Left forelimb (tissue), 1 donor: ENCODE measurements around the gene SHQ1.

Experiments
- DNase-seq: peaks from one replicate; pipeline ENCODE4 v3.0.0-alpha.2; 2018; ENCODE audit warnings: low spot score

The SHQ1 gene

DNA sequence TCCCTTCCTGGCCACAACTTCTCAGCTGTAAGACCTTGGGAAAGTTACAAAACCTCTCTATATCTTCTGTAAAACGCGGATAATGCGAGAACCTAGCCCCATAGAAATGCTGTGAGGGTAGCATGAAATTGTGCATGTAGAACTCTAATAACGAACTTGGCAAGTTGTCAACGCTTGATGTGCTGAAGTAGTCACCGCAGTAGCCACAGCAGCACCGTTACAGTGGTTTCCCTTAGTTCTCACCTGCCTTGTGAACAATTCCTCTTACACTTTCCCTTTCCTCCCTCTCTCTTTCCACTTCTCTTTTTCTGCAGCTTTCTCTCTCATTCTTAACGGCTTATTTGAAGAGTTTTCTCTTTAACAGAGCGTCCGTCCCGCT, 447 bp upstream of the SHQ1 start:
- DNase-seq, result no peak

DNA sequence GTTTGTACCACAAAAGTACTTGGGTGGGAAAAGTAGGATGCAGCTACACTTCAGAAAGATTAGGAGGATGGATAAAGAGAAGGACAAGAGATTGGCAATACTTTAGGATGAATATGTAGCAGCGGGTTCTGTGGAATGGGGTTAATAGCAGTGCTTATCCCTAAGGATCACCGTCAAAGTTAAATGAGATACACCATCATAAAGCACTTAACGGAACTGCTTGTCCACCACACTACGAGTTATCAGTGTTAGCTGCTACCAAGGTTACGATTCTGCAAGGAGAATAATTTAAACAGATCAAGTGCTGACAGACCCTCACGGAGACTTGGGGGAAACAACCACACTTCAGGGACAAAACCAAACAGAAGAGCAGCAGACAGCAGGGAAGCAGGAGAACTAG, 963 bp downstream of the SHQ1 start:
- no peak for DNase-seq

DNA sequence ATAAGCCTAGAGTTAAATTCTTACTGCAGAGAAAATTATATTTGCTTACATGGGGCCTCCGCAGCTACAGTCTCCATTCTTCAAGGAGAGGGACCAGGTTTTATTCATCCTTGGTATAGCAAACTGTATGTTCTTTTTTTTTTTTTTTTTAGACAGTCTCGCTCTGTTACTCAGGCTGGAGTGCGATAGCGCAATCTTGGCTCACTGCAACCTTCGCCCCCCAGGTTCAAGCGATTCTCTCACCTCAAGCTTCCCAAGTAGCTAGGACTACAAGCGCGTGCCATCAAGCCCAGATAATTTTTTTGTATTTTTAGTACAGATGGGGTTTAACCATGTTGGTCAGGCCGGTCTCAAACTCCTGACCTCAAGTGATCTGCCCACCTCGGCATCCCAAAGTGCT, 2.1 kb downstream of the SHQ1 start:
- DNase-seq, result no peak

DNA sequence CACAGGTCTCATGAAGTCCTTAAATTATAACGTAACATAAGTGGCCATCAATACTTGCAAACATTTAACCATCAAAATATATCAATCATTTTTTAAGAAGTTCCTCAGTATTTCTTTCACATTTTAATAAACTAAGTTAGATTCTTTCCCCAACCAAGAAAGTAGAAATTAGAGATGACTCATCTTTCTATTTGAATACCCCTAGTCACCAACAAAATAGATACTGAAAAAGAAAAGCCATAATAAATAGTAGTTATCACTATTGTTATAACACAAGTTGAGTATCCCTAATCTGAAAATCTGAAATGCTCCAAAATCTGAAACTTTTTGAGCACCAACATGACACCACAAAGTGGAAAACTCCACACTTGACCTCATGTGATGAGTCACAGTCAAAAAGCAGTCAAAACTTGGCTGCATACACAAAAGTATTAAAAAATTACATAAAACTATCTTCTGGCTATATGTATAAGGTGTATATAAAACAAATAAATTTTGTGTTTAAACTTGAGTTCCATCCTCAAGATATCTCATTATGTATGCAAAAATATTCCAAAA, 3.7 kb downstream of the SHQ1 start:
- DNase-seq, result no peak

DNA sequence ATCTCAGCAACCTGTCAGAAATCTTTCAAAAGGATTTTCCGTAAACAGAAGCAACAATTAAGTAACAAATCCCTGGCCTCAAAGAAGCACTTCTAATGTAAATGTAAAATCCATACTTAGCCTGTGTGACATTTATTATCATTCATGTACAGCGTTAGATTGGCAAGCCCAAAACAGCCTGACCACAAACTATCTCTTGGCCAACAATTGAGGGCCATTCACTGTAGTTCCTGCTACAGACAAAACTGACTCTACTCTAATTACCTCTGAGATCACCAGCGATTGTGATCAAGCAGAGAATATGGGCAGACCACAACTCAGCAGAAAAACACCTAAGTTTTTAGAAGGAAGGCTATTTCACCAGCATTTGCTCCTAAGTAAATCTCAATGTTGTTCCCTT, 9.2 kb downstream of the SHQ1 start:
- no peak for DNase-seq

DNA sequence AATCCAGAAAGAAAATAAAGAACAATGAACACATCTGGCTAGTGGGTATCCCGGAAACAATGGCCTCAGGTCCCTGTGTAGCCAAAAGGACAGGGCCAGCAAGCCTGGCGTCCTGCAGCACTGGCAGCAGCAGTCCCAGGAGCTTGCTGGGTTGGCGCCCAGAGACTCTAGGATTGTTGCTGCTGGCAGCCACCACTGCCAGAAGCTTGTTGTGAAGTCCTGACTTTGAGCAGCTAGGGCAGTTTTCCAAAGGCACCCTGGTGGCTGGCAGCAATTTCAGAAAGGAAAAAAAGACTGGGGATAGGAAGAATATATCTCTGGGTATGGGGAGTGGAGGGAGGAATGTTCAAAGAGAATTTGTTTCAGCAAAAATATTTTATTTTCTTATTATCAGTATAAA, 11.3 kb downstream of the SHQ1 start:
- no peak for DNase-seq

DNA sequence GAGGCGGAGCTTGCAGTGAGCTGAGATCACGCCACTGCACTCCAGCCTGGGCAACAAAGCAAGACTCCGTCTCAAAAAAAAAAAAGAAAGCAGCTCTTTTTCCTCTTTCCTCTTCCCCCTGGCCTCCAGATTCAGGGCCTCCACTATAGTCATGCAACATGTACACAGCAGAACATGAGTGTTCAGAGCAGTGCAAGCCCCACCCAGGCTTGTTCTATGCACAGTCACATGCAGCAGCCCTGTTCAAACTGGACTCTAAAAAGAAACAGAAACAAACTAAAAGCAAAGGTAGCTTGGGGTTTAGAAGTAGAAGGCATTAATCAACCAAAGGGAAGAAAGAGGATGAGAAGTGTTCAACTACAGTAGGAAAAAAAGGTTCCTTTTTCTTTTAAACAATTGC, 11.8 kb downstream of the SHQ1 start:
- DNase-seq, result no peak

DNA sequence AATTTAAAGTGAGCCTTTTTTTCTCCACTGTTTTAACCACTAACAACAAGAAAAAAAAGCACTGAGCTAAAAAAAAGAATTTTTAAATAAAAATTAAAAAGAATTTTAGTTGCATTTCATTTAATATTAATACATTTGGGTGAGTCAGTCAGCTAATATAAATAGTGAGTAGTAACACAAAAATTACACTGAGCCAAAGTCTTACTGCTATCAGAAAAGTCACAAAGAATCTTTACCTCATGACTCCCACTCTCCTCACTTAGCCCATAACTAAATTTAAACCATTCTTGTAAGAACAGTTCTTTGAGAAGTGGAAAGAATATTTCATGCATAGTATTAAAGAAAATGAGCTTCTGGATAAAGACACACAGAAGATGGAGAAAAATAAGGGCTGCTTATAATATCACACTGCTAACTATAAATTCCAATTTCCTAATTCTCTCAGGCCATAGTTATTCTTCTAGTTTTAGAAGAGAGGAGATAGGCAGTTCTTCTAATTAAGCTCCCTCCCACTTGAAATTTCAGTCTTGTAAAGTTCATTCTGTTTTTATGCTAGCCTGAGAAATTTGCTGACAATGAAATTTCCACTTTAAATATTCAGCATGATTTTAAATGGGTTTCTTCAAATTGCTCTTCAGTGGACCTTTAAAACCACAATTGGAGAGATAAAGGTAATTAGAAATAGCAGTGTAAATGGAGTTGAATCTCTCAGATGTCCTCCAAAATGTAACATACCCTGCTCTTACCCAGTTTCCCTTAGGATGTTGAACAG, 17.6 kb downstream of the SHQ1 start:
- DNase-seq, result no peak

DNA sequence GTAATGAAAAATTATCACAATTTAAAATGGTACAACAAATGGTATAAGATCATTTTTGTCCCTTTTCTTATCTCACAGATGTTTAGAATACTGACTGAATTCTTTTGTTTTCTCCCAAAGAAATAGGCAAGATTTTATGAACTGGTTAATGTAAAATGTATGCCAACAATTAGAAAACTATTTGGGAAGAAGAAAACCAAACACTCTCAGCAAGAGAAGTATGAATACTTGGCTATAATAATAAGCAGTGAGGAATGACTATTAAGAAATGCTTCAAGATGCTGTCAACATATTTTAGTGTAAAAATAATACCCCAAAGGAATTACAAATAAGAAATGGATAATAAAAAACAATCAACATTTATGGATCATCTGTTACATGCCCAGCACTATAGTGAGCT, 18.5 kb downstream of the SHQ1 start:
- no peak for DNase-seq

DNA sequence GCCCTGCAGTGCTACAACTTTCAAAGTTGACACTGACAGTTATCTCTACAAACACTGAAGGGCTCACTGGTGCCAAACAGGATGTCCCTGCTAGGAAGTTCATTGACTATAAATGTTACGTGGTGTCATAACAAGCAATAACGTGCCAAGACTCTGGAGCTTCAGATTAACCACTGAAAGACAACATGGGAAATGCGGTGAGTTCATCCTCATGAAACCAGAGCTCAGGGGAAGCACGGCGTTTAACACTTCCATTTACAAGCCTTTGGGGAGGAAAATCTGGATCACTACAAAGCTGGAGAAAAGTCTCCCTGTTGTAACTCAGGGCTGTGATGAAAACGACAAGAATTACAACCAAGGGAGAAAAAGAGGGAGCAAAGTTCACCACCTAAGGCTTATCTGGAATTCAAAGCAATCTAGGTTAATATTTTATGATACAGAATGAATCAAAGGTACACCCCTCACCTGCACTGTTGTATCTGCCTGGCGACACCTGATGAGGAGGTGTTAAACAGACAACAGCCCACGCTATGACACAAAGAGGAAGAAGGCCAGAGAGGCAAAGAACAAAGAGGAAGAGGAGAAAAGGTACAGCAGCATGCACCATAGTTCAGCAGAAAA, 27.0 kb downstream of the SHQ1 start:
- DNase-seq, result no peak

DNA sequence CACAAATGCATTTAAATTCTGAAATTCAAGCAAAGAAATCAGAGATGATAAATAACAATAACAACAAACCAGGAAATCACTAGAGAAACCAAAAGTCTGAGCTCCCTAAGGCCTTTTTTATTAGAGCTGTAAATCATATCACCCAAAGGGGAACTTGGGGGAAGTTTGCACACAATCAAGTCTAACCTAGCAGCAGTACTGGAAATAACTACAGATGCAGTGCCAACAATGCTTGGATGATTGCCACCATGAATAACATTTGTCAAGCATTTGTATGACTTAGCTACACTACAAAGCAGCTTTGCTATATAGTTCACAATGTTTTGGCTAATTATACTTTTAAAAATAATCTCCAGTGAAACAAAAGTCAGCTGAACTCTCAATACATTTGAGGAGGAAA, 27.8 kb downstream of the SHQ1 start:
- DNase-seq, result no peak

DNA sequence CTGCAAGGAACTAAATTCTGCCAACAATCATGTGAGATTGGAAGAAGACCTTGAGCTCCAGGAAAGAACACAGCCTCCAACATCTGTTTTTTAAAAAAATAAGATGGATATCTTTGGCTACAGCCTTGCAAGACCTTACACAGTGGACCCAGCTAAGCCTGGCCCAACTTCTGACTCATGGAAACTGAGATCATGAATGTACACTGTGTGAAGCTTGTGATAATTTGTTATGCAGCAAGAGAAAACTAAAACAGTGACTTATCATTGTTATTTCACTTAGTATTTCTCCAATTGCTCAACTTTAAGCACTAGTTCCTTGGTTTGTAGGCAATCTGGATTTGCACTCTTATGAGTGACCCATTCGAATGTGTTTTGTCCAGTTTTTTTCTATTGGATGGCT, 29.3 kb downstream of the SHQ1 start:
- DNase-seq, result no peak

DNA sequence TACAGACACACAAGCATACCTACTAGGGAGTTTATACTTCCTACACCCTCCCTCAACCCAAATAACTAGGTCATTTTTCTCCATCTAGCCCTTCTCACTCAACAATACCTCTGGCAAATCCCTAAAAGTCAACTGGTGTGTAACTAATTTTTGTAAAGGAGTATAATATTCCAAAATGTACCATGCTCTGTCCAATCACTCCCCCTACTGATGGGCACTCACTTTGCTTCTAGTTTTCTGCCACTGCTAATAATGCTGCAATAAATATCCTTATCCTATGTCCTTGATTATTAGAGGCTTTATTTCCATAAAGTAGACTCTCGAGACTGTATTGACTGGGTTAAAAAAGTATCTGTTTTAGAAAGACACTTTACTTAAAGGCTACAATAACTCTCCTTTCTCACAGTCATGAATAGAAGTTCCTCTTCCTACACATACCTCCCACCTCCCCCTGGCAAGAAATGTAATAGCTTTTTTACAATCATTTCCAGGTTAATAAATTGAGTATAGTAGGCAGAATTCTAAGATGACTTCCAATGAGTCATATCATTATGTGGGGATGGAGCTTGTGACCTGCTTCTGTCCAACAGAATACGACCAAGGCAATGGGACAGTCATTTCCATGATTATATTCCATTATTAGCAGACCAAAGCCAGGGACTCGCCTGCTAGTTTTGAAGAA, 30.0 kb downstream of the SHQ1 start:
- DNase-seq, result no peak

DNA sequence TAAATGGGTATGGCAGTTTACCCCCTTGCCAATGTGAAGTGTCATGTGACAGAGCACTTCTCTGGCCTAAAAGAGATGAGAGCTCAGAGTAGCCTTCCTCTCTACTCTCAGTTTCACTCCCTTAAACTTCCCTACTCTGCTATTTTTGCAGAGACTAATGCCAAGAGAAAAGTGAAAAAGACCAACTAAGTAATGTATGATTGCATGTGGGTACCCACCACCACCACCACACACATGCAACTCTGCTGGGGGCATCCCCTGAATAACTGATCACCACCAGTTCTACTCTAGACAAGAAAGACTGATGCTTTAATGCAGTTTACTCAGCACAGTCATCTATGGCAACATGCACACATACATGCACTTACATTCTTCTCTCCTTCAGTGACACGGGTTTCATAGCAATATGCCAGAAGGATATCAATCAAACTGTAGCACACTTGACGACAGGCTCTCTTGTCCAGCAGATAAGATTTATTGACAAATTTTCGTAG, 31.3 kb downstream of the SHQ1 start:
- no peak for DNase-seq

DNA sequence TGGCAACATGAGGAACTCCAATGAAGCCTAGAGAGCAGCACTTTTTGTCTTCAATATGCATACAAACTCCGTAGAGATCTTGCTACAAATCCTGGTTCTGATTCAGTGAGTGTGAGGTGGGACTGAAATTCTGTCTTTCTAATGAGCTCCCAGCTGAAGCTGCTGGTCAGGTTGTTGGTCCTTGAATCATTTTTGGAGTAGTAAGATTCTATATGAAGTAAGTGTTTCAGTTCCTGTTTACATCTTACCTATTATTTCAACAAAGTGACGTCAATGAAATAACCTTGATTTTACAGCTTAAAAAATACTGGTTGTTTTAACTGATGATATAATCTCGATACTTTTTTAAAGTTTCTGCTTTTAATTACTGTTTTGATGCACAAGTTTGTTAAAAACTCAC, 33.9 kb downstream of the SHQ1 start:
- no peak for DNase-seq

DNA sequence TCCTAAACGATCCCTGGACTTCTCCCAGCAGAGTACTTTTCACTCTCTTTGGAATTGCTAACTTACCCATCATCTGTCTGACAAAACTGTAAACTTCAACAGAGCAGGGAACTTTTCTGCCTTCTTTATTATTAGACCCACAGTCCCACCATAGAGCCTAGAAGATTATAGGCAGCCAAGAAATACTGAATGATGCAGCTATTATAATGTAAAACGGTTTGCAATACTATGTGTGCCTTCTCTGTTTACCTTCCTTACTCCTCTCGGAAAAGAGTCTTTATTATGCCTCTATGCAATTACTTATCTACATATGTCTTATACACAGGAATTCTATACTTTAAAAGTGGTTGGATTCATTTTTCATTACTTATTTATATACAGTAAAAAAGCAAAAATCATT, 36.0 kb downstream of the SHQ1 start:
- DNase-seq, result no peak

DNA sequence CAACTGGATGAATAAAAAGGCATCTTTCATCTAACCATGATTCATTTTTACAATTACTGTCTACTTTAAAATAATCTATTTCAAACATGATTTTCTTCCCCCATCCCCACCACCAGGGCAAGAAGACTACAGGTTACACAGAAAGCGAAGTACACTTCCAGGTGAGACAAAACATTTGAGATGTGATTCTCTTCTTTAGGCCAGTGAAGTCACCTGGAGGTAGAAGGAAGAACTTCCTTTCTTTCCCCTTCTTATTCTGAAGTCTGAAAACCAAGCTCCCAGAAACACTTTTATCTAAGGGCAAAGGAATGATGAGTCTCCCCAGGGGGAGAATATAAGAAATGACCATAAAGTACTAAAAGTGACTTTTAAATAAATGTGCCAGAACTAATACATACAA, 36.7 kb downstream of the SHQ1 start:
- DNase-seq, result no peak

DNA sequence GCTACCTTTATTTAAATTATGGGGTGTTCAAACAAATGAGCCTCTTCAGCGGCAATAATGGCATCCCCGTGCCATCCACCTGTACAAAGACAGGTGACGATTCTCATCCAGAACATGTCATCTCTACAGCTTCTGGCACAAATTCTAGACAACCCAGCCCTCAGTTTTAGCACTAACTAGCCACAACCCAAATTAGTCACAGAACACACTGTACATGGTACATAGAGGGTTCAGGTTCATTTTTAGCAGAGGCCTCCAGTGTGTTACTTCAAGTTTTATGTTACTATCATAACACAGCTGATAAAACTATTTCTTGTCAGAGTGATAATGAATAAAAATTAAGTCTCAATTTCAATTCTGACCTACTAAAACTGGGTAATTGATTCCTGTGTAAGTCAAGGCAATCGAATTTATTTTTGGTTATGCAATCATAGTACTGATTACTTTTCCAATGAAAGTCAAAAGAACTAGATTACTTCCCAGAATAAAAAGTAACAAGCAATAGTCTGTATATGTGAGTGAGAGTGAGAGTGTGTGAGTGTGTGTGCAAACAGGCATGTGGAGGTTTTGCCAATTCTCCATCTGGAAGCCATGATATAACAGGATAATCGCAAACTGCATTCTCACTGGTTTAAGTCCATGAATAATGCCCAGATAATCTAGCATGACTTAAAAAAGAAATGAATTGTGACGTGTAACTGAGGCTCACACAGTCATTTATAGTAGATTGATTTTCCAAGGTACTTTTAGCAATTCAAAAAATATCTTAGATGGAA, 37.4 kb downstream of the SHQ1 start:
- no peak for DNase-seq

DNA sequence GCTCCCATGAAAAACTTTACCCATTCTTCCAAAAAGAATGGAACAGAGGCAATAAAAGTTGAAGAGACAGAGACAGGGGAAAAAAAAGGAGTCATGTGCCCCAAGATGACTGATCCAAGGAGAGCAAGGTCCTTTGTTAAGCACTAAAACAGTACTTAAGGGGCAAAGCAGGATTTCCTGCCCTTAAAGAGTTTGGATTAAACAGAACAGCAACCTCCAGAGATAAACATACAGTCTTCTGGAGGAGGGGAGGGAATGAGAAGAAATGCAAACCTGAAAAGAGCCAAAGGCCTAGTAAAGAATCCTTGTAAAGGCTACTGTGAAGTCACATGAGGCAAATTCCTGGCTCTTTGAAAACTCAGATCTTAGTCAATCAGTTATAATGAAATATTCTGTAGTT, 38.2 kb downstream of the SHQ1 start:
- no peak for DNase-seq

DNA sequence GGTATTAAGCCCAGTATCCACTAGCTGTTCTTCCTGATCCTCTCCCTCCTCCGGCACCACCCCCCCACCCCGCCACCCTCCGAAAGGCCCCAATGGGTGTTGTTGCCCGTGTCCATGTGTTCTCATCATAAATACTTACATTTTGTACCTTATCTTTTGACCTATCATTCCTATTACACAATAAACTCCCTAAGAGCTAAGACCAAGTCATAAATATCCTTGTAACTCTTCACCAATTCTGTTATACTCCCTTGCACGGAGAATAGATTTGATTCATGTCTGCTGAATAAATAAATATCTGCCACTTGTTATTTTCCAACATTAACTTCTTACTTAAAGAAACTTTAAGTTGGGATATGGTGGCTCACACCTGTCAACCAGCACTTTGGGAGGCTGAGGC, 43.9 kb downstream of the SHQ1 start:
- DNase-seq, result no peak

DNA sequence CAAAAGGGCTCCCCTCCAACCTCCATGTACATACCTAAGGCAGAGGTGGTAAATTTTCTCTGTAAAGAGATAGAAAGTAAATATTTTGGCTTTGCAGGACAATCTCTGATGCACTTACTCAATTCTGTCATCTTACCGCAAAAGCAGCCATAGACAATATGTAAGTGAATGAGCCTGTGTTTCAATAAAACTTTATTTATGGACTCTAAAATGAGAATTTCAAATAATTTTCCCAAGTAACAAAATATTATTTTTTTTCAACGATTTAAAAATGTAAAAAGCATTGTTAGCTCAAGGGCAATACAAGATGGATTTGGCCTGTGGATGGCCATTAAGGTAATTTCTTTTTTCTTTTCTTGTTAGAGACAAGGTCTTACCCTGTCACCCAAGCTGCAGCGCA, 44.7 kb downstream of the SHQ1 start:
- DNase-seq, result no peak

DNA sequence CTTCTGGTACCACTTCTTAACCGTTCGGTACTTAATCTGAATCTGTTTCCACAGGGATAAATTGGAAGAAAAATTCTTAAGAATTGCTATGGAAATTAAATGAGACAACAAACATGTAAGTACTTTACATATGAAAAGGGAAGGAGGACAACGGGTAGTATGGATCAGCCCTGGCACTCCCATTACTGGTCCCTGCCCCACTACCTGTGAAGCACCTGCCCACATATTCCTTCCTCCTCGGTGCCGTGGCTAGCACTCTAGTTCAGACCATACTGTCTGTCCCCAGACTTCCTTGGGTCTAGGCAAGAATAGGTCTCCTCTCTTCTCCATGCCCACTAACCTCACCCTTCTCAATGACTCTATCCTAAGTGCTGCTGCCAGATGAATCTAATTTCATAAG, 46.2 kb downstream of the SHQ1 start:
- no peak for DNase-seq
